Hematopoietic multipotent progenitor cell treated with erythropoietin and hydrocortisone succinate and interleukin-3 and kit ligand, for 17 days (in vitro differentiated cells): ENCODE measurements around the gene RPS28.
"Not testable (repeated sequence)": the region's sequence is repeated elsewhere in the genome, so short reads cannot be mapped to it uniquely, and the experiment has no call there.

Experiments used
- DNase-seq: peaks from one replicate; pipeline ENCODE4 v3.0.0-alpha.2; 2015; ENCODE audit warnings: low spot score

RPS28 gene

DNA sequence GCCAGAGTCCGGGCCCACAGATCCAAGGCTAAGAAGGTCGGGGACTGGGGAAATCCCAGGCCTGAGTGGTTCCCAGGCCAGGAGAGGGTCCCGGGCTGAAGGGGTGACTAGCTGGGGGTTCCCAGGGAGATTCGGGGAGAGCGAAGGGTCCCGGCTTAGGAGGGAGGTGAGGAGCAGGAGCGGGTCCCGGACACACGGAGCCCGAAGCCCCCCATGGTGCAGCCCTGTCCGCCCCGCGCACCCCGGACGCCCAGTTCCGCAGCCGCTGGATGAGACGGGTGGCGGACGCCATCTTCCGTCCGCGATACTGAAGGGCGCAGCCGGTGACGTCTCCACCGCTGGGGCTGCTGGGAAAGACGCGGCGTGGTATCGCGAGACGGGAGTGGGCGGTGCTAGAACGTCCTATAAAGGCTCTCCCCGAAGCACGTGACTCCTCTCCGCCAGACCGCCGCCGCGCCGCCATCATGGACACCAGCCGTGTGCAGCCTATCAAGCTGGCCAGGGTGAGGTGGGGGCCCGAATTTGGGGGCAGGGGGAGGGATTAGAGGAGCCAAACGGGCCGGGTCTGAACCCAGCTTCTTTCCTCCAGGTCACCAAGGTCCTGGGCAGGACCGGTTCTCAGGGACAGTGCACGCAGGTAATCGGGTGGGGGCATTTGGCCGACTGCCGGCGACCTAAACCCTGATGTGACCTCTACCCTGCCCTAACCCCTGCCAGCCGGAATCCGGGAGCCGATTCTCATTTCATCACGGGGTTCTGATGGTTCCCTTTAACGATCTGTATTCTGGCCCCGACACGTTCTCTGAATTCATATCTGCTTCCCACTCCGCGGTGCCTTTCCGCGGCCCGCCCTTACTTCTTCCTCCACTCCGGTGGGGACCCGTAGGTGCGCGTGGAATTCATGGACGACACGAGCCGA is at the start of gene RPS28, which contains the start of gene NDUFA7:
Gene RPS28 (plus strand): TSS at position 430 of the 919 bp plus-strand sequence. CDS start 35 bp downstream, at position 465.
Gene NDUFA7 (minus strand): TSS at position 309 of the 919 bp plus-strand sequence. CDS start 17 bp downstream, at position 292.
- peak; percentile 98 for DNase-seq

- not testable (repeated sequence) for DNase-seq
These were observed 44.8 kb upstream of the RPS28 start for GRCh38 chr19:8276508-8276907.

GRCh38 chr19:8291337-8291736 is 30.0 kb upstream of the RPS28 start:
- not testable (repeated sequence) for DNase-seq

- peak; percentile 18 for DNase-seq
These were observed 19.0 kb upstream of the RPS28 start for GRCh38 chr19:8302357-8302691.

- no peak for DNase-seq
These were observed 18.6 kb upstream of the RPS28 start for GRCh38 chr19:8302734-8303133.

- no peak for DNase-seq
These were observed 16.3 kb upstream of the RPS28 start for GRCh38 chr19:8304841-8305621.

GRCh38 chr19:8305798-8306197 is 15.5 kb upstream of the RPS28 start:
- no peak for DNase-seq

DNA sequence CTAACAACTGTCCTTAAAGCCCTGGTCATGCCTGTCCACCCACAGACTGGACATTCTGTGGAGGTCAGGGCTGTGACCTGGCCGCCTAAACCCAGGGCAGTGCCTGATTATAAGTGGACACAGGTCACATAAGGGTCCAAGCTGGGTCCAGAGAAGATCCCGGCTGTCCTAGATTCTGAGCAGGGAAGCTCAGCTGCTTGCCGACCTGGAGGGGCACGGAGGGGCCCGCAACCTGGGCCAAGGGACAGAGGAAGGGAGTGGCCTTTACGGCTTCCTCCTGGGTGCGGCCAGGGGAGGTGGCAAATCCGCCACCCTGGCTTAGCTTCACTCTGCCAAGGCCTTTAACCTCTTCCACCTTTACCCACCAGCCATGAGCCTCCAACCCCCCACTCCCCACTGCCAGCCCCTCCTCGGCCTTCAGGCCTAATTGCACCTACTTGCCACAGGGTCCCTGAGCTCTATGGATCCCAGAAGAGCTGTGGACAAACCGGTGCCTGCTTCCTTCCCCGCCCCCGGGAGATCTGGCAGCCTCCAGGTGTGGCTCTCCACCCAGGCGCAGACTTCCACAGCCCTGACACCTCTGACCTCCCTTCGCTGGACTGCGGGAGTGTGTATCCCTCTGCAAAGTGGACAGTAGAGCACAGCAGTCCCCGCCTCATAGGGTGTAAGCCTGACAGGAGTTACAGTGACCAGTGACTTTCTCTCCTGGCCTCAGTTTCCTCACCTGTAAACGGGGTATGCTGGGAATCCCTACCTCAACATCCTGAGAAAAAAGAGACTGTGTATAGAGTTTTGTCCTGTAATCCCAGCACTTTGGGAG is 14.9 kb upstream of the RPS28 start:
- no peak for DNase-seq

GRCh38 chr19:8307400-8307964 is 13.8 kb upstream of the RPS28 start:
- DNase-seq, result no peak

DNA sequence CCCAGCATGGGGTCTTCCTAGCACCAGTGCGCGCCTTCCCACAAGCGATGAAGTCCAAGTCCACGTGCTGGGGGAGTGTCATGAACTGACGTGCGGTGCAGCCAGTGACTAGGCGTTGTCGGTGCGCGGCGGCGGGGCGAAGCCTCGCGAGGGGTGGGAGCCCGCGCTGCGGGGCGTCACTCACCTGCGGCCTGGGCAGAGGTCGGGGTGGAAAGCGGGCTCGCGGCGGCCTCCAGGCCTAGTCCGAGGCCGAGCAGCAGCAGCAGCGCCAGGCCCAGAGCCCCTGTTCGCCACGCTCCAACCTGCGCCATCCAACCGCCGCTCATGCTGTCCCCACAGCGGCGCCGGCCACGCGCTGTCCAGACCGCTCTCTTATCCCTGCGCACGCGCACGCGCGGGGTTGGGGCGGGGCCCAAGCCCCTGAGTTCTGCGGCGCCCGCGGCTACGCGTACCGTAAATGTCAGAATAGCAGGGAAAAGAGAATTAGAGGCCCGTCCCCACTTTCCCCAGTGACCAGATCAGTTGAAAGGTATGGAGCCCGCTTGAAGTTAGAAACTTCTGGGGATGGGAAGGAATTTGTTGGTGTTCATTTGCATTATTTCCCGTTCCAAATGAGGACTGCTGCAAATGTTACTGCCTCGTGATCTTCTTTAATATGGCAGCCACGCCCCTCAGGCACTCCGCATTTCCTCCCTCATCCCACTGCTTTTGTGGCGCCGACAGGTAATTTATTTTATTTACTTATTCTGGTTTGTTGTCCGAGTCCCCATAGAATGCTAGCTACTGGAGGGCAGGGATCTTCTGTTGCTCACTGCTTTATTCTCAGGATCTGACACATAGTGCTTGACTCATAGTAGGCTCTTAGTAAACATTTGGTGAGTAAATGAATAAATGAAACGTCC is 13.1 kb upstream of the RPS28 start, which contains the start of gene CD320:
Gene CD320 (minus strand): TSS at position 394 of the 902 bp plus-strand sequence. CDS start 68 bp downstream, at position 326.
- DNase-seq, result peak; percentile 91

- no peak for DNase-seq
These were observed 12.4 kb upstream of the RPS28 start for GRCh38 chr19:8308891-8309291.

GRCh38 chr19:8310342-8311055 is 10.8 kb upstream of the RPS28 start:
- DNase-seq, result no peak

GRCh38 chr19:8311461-8312260 is 9.6 kb upstream of the RPS28 start:
- peak; percentile 77 for DNase-seq

DNA sequence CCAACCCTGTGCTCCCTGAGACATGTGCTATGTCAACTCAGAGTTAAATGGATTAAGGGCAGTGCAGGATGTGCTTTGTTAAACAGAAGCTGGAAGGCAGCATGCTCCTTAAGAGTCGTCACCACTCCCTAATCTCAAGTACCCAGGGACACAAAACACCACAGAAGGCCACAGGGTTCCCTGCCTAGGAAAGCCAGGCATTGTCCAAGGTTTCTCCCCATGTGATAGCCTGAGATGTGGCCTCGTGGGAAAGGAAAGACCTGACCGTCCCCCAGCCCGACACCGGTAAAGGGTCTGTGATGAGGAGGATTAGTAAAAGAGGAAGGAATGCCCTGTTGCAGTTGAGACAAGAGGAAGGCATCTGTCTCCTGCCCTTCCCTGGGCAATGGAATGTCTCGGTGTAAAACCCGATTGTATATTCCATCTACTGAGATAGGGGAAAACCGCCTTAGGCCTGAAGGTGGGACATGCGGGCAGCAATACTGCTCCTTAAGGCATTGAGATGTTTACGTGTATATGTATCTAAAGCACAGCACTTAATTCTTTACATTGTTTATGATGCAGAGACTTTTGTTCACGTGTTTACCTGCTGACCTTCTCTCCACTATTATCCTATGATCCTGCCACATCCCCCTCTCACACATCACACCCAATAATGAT is 6.2 kb upstream of the RPS28 start:
- DNase-seq, result not testable (repeated sequence)

GRCh38 chr19:8316351-8317125 is 4.8 kb upstream of the RPS28 start:
- no peak for DNase-seq

DNA sequence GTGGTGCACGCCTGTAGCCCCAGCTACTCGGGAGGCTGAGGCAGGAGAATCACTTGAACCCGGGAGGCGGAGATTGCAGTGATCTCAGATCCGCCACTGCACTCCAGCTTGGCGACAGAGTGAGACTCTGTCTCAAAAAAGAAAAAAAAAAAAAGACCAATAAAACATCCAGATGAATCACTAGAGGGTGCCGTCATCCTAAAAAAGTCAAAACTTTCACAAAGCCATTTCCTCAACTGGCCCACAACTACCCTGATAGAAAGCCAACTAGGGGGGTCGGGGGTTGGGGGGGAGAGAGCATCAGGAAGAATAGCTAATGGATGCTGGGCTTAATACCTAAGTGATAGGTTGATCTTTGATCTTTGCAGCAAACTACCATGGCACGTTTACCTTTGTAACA is 2.5 kb upstream of the RPS28 start:
- DNase-seq, result not testable (repeated sequence)

DNA sequence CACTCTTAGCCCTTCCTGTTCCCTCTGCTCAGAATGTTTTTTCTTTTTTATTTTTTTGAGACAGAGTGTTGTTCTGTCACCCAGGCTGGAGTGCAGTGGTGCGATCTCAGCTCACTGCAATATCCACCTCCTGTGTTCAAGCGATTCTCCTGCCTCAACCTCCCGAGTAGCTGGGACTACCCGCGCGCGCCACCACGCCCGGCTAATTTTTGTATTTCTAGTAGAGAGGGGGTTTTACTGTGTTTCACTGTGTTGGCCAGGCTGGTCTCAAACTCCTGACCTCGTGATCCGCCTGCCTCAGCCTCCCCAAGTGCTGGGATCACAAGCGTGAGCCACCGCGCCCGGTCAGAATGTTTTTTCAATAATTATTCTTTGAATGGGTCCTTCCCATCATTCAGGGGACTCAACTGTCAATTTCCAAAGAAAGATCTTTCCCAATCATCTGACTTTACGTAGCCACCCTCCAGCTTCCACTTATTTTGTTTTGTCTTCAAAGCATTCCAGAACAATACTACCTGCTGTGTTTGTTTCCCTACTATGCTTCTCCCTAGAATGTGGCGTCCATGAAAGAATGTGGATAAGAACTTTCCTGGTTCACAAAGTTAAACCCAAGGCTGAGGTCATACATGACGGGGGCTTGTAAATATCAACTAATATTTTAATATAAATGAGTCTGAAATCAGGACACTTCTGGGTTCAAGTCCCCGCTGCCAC is 1.3 kb upstream of the RPS28 start:
- no peak for DNase-seq
